Left renal pelvis (tissue), 4 donors: ENCODE results near the gene MON2. TPM values are rescaled to one million over a fixed set of nuclear protein-coding genes. Genes with fewer than 3 reads are reported as not detected.
A peak's percentile ranks its signal among the peaks of the same experiment; 100 is the strongest.
"Not testable (repeated sequence)": the region's sequence is repeated elsewhere in the genome, so short reads cannot be mapped to it uniquely, and the experiment has no call there.

Source experiments
- DNase-seq, 4 donors: peaks; one replicate each; pipeline ENCODE4 v3.0.0-alpha.2; 2013; ENCODE audit warnings: low read depth in 4 of 4, low spot score in 3 of 4
- polyA plus RNA-seq, 4 donors: library from polyadenylated mRNA; unstranded; fragments of 120-200 nt; gene quantifications; one replicate each; pipeline ENCODE4 v1.2.1, GENCODE V29; 2013; ENCODE audit not compliant: insufficient read length in 4 of 4

Gene MON2
- polyA plus RNA-seq, 4 donors, result 59.9 to 71.9 (median 60.5) TPM

- no peak for DNase-seq
Observed at GRCh38 chr12:62543741-62544140, 77.1 kb downstream of the MON2 start.

- DNase-seq, result no peak
Observed at GRCh38 chr12:62552906-62553556, 86.4 kb downstream of the MON2 start.

GRCh38 chr12:62559366-62559765 is 92.7 kb downstream of the MON2 start:
- DNase-seq, result not testable (repeated sequence)

GRCh38 chr12:62562846-62563245 is 96.2 kb downstream of the MON2 start:
- no peak for DNase-seq

GRCh38 chr12:62575036-62575435 is 108.4 kb downstream of the MON2 start:
- no peak for DNase-seq

GRCh38 chr12:62576503-62576902 is 109.9 kb downstream of the MON2 start:
- no peak for DNase-seq

GRCh38 chr12:62578726-62579125 is 112.1 kb downstream of the MON2 start:
- no peak for DNase-seq

- DNase-seq, result peak in 1 of 4 donors; percentile 21
Observed at GRCh38 chr12:62581288-62582064, 114.8 kb downstream of the MON2 start.

GRCh38 chr12:62582065-62582366 is 115.4 kb downstream of the MON2 start:
- no peak for DNase-seq

GRCh38 chr12:62584619-62585018 is 118.0 kb downstream of the MON2 start:
- no peak for DNase-seq

- no peak for DNase-seq
Observed at GRCh38 chr12:62586850-62587249, 120.2 kb downstream of the MON2 start.

- no peak for DNase-seq
Observed at GRCh38 chr12:62588916-62589315, 122.3 kb downstream of the MON2 start.

- DNase-seq, result no peak
Observed at GRCh38 chr12:62597253-62597652, 130.6 kb downstream of the MON2 start.

GRCh38 chr12:62598846-62599245 is 132.2 kb downstream of the MON2 start:
- no peak for DNase-seq

GRCh38 chr12:62599854-62600437 is 133.3 kb downstream of the MON2 start:
- no peak for DNase-seq

- DNase-seq, result no peak
Observed at GRCh38 chr12:62601765-62602164, 135.1 kb downstream of the MON2 start.

- DNase-seq, result peak; percentile 79 to 83 (median 82)
Observed at GRCh38 chr12:62602255-62603060, 135.8 kb downstream of the MON2 start.

- DNase-seq, result peak; percentile 78 to 86 (median 80)
Observed at GRCh38 chr12:62603061-62603810, 136.6 kb downstream of the MON2 start.

GRCh38 chr12:62603811-62604098 is 137.1 kb downstream of the MON2 start:
- DNase-seq, result no peak

GRCh38 chr12:62604373-62604772 is 137.7 kb downstream of the MON2 start:
- no peak for DNase-seq

GRCh38 chr12:62604871-62605270 is 138.2 kb downstream of the MON2 start:
- no peak for DNase-seq
